PC-9 (cell line): ENCODE results near the gene HLX.

Experiments used
- EZH2 ChIP-seq: fragments of 200-600 bp; sonication (generic); IDR thresholded peaks from 2 replicates; pipeline ENCODE4 v1.8.0; 2017; ENCODE audit warnings: antibody characterized with exemption, low read depth
- TF ChIP-seq, protein P1 (sequence below): fragments of 200-600 bp; sonication (generic); conservative IDR thresholded peaks from 2 replicates; pipeline ENCODE4 v1.6.1; 2017; ENCODE audit warnings: mixed run types, antibody characterized with exemption, mild to moderate bottlenecking, moderate library complexity

DNA sequence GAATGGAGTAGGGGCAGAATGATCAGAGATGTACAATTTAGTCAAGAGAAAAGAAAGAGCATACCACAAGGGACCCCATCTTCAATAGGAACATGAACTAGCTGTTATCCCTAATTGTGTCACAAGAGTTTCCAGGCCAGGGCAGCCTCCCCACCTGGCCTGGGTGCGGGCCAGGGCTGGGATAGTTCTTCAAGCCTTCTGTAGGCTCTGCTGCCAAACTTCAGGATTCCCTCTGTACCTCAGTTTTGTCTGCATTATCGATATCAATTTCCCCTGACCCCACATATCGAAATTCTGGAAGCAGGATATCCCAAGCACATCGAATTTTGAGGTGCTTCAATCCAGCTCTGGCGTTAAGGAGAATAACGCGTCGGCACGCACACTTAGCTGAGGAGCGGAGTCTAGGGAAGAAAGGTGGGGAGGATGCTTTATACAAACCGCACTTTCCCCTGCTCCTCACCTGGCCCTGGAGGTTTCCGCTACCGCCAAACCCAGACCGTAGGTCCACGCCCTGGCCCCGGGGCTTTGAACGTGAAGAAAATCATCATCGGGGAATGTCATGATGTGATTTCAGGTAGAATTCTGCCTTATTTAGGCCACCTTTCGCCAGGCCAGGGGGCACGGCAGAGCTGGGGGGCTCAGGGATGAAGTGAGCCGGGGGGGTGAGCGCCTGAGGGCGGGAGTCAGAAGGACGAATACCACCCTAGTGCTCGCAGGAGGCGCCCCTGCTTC, 7.4 kb downstream of the HLX start:
- TF ChIP-seq EZH2, result no peak
- TF ChIP-seq, protein P1, sequence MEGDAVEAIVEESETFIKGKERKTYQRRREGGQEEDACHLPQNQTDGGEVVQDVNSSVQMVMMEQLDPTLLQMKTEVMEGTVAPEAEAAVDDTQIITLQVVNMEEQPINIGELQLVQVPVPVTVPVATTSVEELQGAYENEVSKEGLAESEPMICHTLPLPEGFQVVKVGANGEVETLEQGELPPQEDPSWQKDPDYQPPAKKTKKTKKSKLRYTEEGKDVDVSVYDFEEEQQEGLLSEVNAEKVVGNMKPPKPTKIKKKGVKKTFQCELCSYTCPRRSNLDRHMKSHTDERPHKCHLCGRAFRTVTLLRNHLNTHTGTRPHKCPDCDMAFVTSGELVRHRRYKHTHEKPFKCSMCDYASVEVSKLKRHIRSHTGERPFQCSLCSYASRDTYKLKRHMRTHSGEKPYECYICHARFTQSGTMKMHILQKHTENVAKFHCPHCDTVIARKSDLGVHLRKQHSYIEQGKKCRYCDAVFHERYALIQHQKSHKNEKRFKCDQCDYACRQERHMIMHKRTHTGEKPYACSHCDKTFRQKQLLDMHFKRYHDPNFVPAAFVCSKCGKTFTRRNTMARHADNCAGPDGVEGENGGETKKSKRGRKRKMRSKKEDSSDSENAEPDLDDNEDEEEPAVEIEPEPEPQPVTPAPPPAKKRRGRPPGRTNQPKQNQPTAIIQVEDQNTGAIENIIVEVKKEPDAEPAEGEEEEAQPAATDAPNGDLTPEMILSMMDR, result no peak
